GM12872 (cell line): ENCODE measurements around the gene SYT15.

Source experiments
- TF ChIP-seq, protein P1 (sequence below): IDR thresholded peaks from 3 replicates; pipeline ENCODE4 v1.5.1; 2011; ENCODE audit warnings: low read depth, mild to moderate bottlenecking, low read length, moderate library complexity; ENCODE audit not compliant: insufficient read depth

The SYT15 gene

DNA sequence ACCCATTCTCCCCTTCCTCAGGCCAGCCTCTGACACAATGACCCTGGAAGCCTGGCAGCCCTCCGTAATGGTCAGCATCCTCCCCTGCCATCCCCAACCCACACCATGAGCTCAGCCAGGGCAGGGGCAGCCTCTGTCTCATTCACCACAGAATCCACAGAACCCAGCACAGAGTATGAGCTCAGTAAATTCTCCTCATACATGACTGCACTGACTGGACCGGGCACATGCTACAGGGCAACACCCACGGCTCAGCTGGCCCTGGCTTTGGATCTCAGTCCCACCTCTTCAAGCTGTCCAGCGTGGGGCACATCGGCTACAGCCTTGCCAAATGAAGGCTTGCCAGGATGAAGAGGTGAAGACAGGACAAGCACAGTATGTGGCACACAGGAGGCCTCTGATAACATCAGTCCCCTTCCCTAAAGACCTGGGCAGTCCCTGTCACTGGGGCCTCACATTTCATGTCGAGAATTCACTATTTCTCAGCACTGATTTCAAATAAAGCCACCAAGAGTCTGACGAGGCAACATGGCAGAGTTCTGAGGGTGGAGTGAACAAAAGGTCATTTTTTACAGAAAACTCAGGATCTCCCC is 30.3 kb upstream of the SYT15 start:
- TF ChIP-seq, protein P1, sequence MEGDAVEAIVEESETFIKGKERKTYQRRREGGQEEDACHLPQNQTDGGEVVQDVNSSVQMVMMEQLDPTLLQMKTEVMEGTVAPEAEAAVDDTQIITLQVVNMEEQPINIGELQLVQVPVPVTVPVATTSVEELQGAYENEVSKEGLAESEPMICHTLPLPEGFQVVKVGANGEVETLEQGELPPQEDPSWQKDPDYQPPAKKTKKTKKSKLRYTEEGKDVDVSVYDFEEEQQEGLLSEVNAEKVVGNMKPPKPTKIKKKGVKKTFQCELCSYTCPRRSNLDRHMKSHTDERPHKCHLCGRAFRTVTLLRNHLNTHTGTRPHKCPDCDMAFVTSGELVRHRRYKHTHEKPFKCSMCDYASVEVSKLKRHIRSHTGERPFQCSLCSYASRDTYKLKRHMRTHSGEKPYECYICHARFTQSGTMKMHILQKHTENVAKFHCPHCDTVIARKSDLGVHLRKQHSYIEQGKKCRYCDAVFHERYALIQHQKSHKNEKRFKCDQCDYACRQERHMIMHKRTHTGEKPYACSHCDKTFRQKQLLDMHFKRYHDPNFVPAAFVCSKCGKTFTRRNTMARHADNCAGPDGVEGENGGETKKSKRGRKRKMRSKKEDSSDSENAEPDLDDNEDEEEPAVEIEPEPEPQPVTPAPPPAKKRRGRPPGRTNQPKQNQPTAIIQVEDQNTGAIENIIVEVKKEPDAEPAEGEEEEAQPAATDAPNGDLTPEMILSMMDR = no peak

DNA sequence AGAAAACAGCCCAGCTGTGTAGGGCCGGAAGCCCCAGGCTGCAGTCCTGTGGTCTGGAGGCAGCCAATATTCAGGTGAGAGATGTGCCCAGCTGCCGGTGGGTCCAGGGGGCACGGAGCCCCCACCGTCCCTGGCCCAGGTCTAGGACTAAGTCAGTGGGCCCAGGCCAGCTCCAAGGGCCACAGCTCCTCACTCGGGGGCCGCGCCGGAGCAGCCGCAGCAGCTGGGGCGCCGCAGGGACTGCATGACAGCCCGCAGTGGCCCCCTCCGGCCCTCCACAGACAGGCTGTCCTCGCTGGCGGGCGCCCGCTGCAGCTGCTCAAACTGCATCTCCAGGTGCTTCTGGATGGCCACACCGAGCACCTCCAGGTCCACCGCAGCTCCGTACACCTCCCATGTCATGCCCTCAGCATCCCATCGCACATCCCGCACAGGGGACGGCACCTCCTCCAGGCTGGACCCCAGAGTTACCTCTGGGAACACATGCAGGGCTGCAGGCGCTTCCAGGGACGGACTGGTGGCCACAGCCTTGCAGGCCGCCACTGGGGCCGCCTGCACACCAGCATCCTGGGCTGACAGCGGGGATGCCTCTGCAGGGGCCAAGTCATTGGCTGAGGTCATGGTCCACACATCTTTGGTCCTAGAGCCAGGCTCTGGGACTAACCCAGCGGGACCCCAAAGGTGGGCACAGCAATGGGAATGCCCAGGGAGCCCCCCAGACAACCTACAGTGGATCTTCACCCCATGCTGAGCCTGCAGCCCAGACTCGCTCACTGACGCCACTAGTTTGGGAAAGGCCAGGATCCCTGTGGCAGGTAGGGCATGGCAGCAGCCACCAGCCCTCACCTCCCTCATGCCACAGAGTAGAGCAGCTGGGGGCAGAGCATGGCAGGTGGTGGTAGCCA is 29.5 kb upstream of the SYT15 start:
- TF ChIP-seq, protein P1 = no peak

DNA sequence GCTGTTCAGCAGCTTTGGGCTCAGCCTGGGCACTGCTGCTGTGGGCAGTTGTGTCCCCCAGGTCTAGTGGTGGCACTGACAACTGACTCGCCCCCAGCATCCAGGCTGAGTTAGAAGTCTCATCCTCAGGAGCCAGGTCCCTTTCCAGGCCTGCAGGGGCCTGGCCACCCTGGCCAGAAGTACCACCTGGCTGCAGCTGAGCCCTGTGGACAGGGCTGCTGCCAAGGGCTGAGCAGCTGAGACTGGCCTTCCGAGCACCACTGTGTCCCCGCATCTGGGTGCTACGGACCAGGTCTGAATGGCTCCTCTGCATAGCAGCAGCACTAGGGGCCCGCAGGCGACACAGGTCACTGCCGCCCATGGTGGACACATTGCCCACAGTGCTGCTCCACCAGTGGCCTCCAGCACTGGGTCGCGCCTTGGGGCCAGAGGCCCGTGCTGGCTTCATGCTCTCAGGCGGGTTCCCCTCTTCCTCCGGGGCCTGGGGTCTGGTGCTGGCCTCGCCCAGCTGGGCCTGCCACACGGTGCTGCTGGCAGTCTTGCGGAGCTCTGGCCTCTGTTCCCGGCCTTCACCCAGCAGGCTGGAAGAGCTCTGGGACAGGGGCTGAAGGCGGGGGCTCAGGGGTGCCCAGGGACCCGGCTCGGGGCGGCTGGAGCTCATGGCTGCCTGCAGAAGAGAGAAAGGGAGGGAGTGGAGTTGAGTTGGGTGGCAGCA is 28.7 kb upstream of the SYT15 start:
- TF ChIP-seq, protein P1 = no peak

DNA sequence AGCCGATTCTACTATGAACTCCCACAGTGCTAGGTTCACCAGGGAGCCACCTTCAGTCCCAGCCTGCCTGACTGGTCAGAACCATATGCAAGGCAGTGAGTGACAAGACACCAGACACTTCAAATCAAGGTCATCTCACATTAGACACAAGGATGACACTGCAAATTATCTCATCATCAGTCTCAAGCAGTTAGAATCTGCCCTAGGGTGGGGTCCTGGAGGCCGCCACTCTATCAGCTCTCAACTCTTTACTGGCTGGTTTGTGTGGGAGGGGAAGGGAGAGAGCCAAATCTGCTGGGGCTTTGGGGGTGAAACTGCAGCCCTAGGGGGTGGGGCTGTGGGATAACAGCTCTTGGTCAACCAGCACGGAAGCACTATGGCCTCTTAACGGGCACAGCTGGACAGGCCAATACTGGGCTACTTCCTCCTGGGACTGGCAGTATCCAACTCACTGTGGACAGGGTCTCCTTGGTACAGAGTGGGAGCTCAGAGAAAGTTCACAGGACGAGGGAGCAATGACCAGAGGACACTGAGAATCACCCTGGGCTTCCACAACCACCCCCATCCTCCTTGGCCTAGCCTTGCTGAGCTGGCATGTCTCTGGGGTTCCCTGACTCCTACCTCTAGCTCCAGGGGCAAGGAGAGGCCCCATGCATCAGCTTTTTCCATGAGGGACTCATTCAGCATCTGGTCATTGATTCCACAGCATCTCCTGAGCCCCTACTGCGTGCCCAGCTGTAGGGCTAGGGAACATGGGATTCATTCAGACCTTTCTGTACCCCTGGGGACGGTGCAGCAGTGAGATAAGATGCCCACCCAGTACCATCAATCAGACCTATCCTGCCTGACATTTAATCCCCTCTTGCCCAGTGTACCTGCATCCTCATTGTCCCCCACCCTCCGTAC is 27.9 kb upstream of the SYT15 start:
- TF ChIP-seq, protein P1 = no peak

DNA sequence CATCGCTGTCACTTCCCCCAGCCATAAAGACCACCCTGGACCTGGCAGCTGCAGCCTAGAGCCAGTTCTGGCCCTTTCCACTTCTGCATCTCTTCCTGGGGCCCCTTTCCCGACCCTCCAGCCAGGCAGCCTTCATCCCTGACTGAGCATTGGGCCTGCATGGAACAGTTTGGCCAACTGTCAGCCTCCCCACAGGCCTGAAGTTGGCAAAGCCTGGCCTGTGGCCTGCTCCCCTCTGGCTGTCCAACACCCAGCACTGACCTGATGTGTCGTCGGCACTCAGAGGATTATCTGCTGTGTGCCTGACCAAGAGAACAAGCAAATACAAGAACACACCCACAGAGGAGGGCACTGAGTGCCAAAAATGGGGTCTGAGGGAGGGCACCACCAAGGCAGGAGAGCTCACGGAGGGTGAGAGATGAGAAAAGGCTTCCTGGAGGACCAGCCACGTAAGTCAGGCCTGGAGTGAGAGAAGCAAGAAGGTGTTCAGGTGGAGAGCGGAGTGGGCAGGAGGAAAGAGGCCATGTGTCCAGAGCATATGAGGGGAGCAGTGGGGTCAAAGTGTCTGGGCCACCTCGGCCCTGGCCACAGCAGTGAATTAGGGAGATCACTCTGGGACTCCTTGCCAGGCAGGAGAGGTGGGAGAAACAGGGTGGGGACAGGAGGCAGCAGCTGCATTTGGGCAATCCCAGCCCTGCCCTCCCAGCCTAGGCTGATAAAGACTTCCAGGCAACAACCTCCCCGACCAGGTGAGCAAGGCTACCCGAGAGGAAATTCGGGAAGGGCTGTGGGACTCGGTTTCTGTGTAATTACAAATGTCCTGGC is 27.0 kb upstream of the SYT15 start:
- TF ChIP-seq, protein P1 = no peak

DNA sequence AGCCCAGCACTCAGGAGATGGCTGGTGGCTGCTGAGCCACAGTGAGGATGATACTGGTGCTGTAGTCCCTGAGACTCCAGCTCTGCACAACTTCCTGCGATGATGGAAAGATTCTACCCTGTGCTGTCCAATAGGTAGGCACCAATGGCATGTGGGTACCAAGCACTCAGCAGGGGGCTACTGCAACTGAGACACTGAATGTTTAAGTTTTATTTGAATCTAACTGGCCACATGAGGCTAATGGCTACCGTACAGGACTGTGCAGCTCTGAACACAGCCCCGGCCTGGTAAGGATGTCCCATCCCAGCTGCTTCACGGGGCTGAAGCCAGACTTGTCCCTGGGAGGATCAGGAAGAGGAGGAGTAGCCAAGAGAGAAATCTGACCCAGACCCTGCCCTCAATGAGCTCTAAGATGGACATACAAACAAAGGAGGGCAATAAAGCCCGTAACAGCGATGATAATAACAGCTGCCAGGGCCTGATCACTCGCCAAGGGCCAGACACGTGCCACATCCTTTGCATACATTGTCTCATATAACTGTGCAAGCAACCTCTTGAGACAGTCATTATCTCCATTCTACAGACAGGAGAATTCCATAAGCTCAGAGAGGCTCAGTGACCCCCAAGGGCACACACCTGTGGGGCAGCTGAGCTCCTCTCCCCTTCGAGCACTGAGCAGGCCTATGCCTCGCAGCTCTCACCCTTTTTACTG is 26.2 kb upstream of the SYT15 start:
- TF ChIP-seq, protein P1 = no peak
